Upper lobe of right lung (tissue), 1 donor: ENCODE measurements around the gene EFS. TPM values are rescaled to one million over a fixed set of nuclear protein-coding genes. Genes with fewer than 3 reads are reported as not detected.

Experiments
- ATAC-seq: fragments of 200-7000 bp; cut with Tn5 transposase; one replicate; pipeline ENCODE4 v1.9.1; 2020; ENCODE audit warnings: mild to moderate bottlenecking, moderate library complexity
- DNase-seq: peaks from one replicate; pipeline ENCODE4 v3.0.0-alpha.2; 2020
- H3K27ac ChIP-seq: fragments of 200-600 bp; one replicate; pipeline ENCODE4 v1.8.0; 2022
- H3K27me3 ChIP-seq: fragments of 200-600 bp; one replicate; pipeline ENCODE4 v1.8.0; 2022; ENCODE audit warnings: mild to moderate bottlenecking
- H3K36me3 ChIP-seq: fragments of 200-600 bp; one replicate; pipeline ENCODE4 v1.8.0; 2022
- H3K4me1 ChIP-seq: fragments of 200-600 bp; one replicate; pipeline ENCODE4 v1.8.0; 2022
- H3K4me3 ChIP-seq: fragments of 200-600 bp; one replicate; pipeline ENCODE4 v1.8.0; 2022; ENCODE audit warnings: mild to moderate bottlenecking
- H3K9me3 ChIP-seq: fragments of 200-600 bp; one replicate; pipeline ENCODE4 v1.8.0; 2022
- CTCF ChIP-seq: fragments of 200-600 bp; IDR thresholded peaks from one replicate; pipeline ENCODE4 v1.8.0; 2022; ENCODE audit warnings: antibody characterized with exemption
- intact Hi-C: fragments of 100-400 bp; cut with DNase I; formaldehyde crosslinking; loops from one replicate; pipeline ENCODE4 v1.11.0; 2022
- total RNA-seq: library from RNA; stranded (reverse); fragmentation: NEBNext Ultra II Directional; extraction: Animal tissue kit (Norgen Biotek cat#: 25700); gene quantifications from one replicate; pipeline ENCODE4 v1.2.1, GENCODE V29; 2021
- donor health status: DM: no; HTN: yes; CAD: no; lungs with severe emphysema.

Gene EFS
- total RNA-seq, 1 donor from 2014 or later = 10.4 TPM

GRCh38 chr14:23375527-23376251 lies 10.7 kb upstream of the EFS start:
- H3K36me3 ChIP-seq = no peaks in the 10 kb centered on the region
- no peak overlapping the region for H3K27ac ChIP-seq
- TF ChIP-seq CTCF = no peak
- H3K4me3 ChIP-seq = no peak overlapping the region
- no peaks in the 10 kb centered on the region for H3K9me3 ChIP-seq
- intact Hi-C loops = loop anchor here (5.0 kb wide), 1 partner anchor 48 kb away; no protein-coding TSS in a partner anchor
- ATAC-seq (no peak), DNase-seq (no peak)
- no peaks in the 10 kb centered on the region for H3K27me3 ChIP-seq
- no peaks in the 10 kb centered on the region for H3K4me1 ChIP-seq

GRCh38 chr14:23373041-23373440 lies 8.1 kb upstream of the EFS start:
- no peak for DNase-seq
- Histone ChIP-seq H3K4me1 (no peaks in the 10 kb centered on the region), H3K36me3 (no peaks in the 10 kb centered on the region), H3K27me3 (no peaks in the 10 kb centered on the region), H3K4me3 (no peak overlapping the region), H3K9me3 (no peaks in the 10 kb centered on the region), H3K27ac (no peak overlapping the region)
- no peak for TF ChIP-seq CTCF
- no peak for ATAC-seq
- intact Hi-C loops = no loop called here

GRCh38 chr14:23372509-23372908 lies 7.5 kb upstream of the EFS start, which contains the start of gene IL25:
IL25 (plus strand) TSS chr14:23372809.
- Histone ChIP-seq H3K4me3 (no peak within 1 kb of the TSS), H3K9me3 (no peaks in the 10 kb centered on the region), H3K36me3 (no peaks in the 10 kb centered on the region), H3K27ac (no peak within 1 kb of the TSS), H3K4me1 (no peaks in the 10 kb centered on the region), H3K27me3 (no peaks in the 10 kb centered on the region)
- intact Hi-C loops = no loop called here
- no peak for TF ChIP-seq CTCF
- ATAC-seq = no peak
- no peak for DNase-seq

GRCh38 chr14:23371865-23372264 lies 6.9 kb upstream of the EFS start:
- Histone ChIP-seq H3K36me3 (no peaks in the 10 kb centered on the region), H3K27me3 (no peaks in the 10 kb centered on the region), H3K9me3 (no peaks in the 10 kb centered on the region), H3K27ac (no peak overlapping the region), H3K4me1 (no peaks in the 10 kb centered on the region), H3K4me3 (no peak overlapping the region)
- DNase-seq = no peak
- intact Hi-C loops = no loop called here
- TF ChIP-seq CTCF = no peak
- no peak for ATAC-seq

- Histone ChIP-seq H3K27me3 (peaks cover 7% of the 10 kb centered on the region), H3K4me1 (peaks cover 4% of the 10 kb centered on the region), H3K36me3 (no peaks in the 10 kb centered on the region), H3K4me3 (no peak overlapping the region), H3K9me3 (no peaks in the 10 kb centered on the region), H3K27ac (no peak overlapping the region)
- intact Hi-C loops = no loop called here
- no peak for TF ChIP-seq CTCF
- ATAC-seq (no peak), DNase-seq (no peak)
Measured at GRCh38 chr14:23370221-23370620, 5.2 kb upstream of the EFS start.
